Left lung (tissue), 10 donors: ENCODE measurements around the gene NCAPG2. TPM values are rescaled to one million over a fixed set of nuclear protein-coding genes. Genes with fewer than 3 reads are reported as not detected.
A peak's percentile ranks its signal among the peaks of the same experiment; 100 is the strongest.

Experiments
- ATAC-seq: fragments of 200-7000 bp; cut with Tn5 transposase; one replicate; pipeline ENCODE4 v1.9.1; 2020; ENCODE audit warnings: moderate library complexity
- DNase-seq, 4 donors: peaks; one replicate each; pipeline ENCODE4 v3.0.0-alpha.2; 2013 to 2020
- H3K27ac ChIP-seq, 2 donors: fragments of 200-600 bp; sonication (generic) in 1 of 2; one replicate each; pipeline versions ENCODE4 v1.5.0 to v1.8.0; 2020 to 2021
- H3K27me3 ChIP-seq, 2 donors: fragments of 200-600 bp; sonication (generic) in 1 of 2; one replicate each; pipeline versions ENCODE4 v1.5.0 to v1.8.0; 2020 to 2021
- H3K36me3 ChIP-seq, 2 donors: fragments of 200-600 bp; sonication (generic) in 1 of 2; one replicate each; pipeline versions ENCODE4 v1.5.0 to v1.8.0; 2020 to 2021
- H3K4me1 ChIP-seq, 2 donors: fragments of 200-600 bp; one replicate each; pipeline ENCODE4 v1.8.0; 2021
- H3K4me3 ChIP-seq, 2 donors: fragments of 200-600 bp; sonication (generic) in 1 of 2; one replicate each; pipeline versions ENCODE4 v1.5.0 to v1.8.0; 2020 to 2021; ENCODE audit warnings: mild to moderate bottlenecking in 1 of 2
- H3K9me3 ChIP-seq, 2 donors: fragments of 200-600 bp; sonication (generic) in 1 of 2; one replicate each; pipeline versions ENCODE4 v1.5.0 to v1.8.0; 2020 to 2021
- intact Hi-C, 2 donors: fragments of 100-400 bp; cut with DNase I; formaldehyde crosslinking; loops; one replicate each; pipeline versions ENCODE4 v1.11.2 to v1.14.2; 2022
- polyA plus RNA-seq, 6 donors: library from polyadenylated mRNA; unstranded; fragments of 120-200 nt; gene quantifications; one replicate each; pipeline ENCODE4 v1.2.1, GENCODE V29; 2013; ENCODE audit not compliant: insufficient read length in 6 of 6
- total RNA-seq, 2 donors: library from RNA; stranded (reverse); fragmentation: NEBNext Ultra II Directional; extraction: Animal tissue kit (Norgen Biotek cat#: 25700); gene quantifications; one replicate each; pipeline ENCODE4 v1.2.1, GENCODE V29; 2021
- TF ChIP-seq, protein P1 (sequence below), 2 donors: fragments of 200-600 bp; sonication (generic) in 1 of 2; IDR thresholded peaks; one replicate each; pipeline versions ENCODE4 v1.5.0 to v1.8.0; 2021; ENCODE audit warnings: antibody characterized with exemption in 2 of 2
- donor health status: DM: no; HTN: yes; CAD: no.
- donor health status: DM: no; HTN: no; CAD: no.

NCAPG2 gene
- total and polyA plus RNA-seq, 8 donors: 13.5 to 42.7 (median 24.6) TPM

DNA sequence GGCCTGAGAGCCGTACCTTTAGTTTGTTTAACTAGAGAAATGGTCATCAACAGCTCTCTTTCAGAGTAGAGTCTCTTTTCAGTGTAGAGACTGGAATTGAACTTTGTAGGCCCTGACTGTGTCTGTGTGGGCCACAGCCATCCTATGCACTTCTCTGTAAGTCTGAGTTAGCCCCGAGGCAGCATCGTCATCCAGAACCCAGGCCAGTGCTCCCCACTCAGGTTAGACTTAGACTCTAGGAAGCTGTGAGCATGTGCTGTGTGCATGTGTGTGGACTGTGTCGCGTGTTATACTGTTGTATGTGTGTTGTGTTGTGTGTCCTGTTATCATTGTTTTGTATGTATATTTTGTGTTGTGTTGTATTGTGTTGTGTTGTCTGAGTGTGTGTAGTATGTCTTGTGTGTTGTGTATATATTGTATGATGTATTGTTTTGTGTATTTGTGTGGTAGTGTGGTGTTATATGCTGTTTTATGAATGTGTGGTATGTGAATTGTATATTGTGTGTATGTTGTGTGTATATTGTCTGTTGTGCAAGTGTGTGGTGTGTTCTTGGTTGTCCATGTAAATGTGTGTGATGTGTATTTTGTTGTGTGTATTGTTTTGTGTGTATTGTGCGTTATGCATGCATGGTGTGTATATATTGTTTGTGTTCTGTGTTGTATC is 18.1 kb upstream of the NCAPG2 start:
- Histone ChIP-seq H3K9me3 (no peaks in the 10 kb centered on the region), H3K4me1 (no peaks in the 10 kb centered on the region), H3K36me3 (no peaks in the 10 kb centered on the region), H3K27ac (no peak overlapping the region), H3K27me3 (no peaks in the 10 kb centered on the region), H3K4me3 (no peak overlapping the region)
- DNase-seq (no peak), ATAC-seq (no peak)
- TF ChIP-seq, protein P1, sequence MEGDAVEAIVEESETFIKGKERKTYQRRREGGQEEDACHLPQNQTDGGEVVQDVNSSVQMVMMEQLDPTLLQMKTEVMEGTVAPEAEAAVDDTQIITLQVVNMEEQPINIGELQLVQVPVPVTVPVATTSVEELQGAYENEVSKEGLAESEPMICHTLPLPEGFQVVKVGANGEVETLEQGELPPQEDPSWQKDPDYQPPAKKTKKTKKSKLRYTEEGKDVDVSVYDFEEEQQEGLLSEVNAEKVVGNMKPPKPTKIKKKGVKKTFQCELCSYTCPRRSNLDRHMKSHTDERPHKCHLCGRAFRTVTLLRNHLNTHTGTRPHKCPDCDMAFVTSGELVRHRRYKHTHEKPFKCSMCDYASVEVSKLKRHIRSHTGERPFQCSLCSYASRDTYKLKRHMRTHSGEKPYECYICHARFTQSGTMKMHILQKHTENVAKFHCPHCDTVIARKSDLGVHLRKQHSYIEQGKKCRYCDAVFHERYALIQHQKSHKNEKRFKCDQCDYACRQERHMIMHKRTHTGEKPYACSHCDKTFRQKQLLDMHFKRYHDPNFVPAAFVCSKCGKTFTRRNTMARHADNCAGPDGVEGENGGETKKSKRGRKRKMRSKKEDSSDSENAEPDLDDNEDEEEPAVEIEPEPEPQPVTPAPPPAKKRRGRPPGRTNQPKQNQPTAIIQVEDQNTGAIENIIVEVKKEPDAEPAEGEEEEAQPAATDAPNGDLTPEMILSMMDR (IDR thresholded peaks at IDR 0.05): no peak
- intact Hi-C loops: no loop called here

DNA sequence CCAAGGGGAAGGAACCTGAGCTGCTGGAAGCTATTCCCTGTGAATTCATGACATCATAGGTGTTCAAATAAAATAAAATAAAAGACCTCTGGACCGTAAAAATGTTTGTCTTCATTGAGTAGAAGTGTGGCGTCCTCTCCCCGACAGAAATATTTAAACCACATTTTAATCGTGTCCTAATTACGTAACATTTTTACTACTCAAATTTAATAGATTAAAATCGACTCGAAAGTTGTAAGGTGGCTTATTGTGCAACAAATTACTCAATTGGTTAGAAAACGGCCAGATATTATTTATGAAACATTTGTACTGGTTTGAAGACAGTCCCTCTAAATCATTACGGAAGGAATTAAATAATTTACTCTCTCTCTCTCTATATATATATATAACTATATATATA is 15.5 kb upstream of the NCAPG2 start:
- TF ChIP-seq, protein P1 (IDR thresholded peaks at IDR 0.05): no peak
- Histone ChIP-seq H3K9me3 (no peaks in the 10 kb centered on the region), H3K27ac (no peak overlapping the region), H3K27me3 (no peaks in the 10 kb centered on the region), H3K4me1 (no peaks in the 10 kb centered on the region), H3K4me3 (no peak overlapping the region), H3K36me3 (no peaks in the 10 kb centered on the region)
- ATAC-seq (no peak), DNase-seq (no peak)
- intact Hi-C loops: no loop called here

DNA sequence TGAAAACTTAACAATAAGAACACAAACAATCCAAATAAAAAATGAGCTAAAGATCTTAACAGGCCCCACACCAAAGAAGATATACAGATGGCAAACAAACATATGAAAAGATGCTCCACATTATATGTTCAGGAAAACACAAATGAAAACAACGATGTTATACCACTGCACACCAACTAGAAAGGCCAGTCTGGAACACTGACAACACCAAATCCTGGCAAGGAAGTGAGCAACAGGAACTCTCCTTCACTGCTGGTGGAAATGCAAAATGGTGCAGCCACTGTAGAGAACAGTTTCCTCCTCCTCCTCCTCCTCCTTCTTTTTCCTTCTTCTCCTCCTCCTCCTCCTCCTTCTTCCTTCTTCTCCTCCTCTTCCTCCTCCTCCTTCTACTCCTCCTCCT is 12.2 kb upstream of the NCAPG2 start:
- TF ChIP-seq, protein P1 (IDR thresholded peaks at IDR 0.05): no peak
- H3K27me3 ChIP-seq: no peaks in the 10 kb centered on the region
- H3K4me3 ChIP-seq: no peak overlapping the region
- H3K27ac ChIP-seq: no peak overlapping the region
- intact Hi-C loops: no loop called here
- H3K9me3 ChIP-seq: no peaks in the 10 kb centered on the region
- DNase-seq (no peak), ATAC-seq (no peak)
- peaks cover 0 to 6% of the 10 kb centered on the region in 2 donors for H3K4me1 ChIP-seq
- no peaks in the 10 kb centered on the region for H3K36me3 ChIP-seq

DNA sequence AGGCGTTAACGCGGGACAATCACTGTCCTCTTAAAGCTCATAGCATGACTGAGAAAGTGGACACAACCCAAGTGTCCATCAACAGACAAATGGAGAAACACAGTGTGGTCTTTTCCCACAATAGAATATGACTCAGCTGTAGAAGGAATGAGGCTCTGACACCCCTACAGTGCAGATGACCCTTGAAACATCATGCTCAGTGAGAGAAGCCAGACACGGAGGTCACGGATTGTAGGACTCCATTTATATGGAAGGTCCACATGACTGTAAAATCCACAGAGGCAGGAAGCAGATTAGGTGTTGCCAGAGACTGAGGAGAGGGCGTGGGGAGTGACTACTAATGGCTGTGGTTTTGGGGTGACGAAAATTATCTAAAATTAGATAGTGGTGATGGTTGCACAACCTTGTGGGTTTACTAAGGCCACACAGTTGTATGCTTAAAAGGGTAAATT is 6.1 kb upstream of the NCAPG2 start:
- Histone ChIP-seq H3K4me3 (no peak overlapping the region), H3K4me1 (peaks cover 0 to 21% of the 10 kb centered on the region in 2 donors), H3K36me3 (no peaks in the 10 kb centered on the region), H3K27me3 (no peaks in the 10 kb centered on the region), H3K9me3 (peaks cover 0 to 8% of the 10 kb centered on the region in 2 donors), H3K27ac (no peak overlapping the region)
- intact Hi-C loops: no loop called here
- DNase-seq (peak in 1 of 4 donors; percentile 43), ATAC-seq (peak; percentile 75)
- TF ChIP-seq, protein P1 (IDR thresholded peaks at IDR 0.05): no peak

DNA sequence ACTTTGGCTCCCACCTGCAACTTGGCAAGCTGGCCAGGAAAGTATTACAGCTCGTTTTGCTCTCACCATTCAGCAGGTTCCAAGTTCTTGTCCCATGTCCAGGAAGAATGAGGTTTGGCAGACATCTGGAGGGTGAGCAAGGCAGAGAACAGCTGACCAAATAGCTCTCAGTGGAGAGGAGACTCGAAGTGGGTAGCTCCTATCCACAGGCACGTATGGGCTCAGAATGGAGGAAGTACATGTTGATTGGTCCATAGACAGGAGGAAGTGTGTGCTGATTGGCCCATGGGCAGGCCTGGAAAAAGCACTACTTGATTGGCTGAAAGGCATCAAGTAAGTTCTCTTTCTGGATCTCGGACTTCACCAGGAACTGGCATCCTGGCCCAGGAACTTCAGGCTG is 3.0 kb upstream of the NCAPG2 start:
- Histone ChIP-seq H3K4me1 (peaks cover 0 to 34% of the 10 kb centered on the region in 2 donors), H3K4me3 (no peak overlapping the region), H3K36me3 (no peaks in the 10 kb centered on the region), H3K9me3 (peaks cover 0 to 8% of the 10 kb centered on the region in 2 donors), H3K27ac (no peak overlapping the region), H3K27me3 (no peaks in the 10 kb centered on the region)
- ATAC-seq (no peak), DNase-seq (no peak)
- TF ChIP-seq, protein P1 (IDR thresholded peaks at IDR 0.05): no peak
- intact Hi-C loops: no loop called here
